Midbrain (tissue), 1 donor: ENCODE data around the gene GBE1.
"Not testable (repeated sequence)": the region's sequence is repeated elsewhere in the genome, so short reads cannot be mapped to it uniquely, and the experiment has no call there.

ENCODE experiments used
- DNase-seq: peaks from one replicate; lab custom pipeline; 2025; lab: John Stamatoyannopoulos, UW

Gene GBE1

GRCh38 chr3:81753416-81754027, 7.9 kb downstream of the GBE1 start:
- no peak for DNase-seq

- no peak for DNase-seq
These were observed 8.8 kb downstream of the GBE1 start for GRCh38 chr3:81752604-81753003.

GRCh38 chr3:81749265-81749664, 12.2 kb downstream of the GBE1 start:
- no peak for DNase-seq

- DNase-seq: not testable (repeated sequence)
These were observed 14.2 kb downstream of the GBE1 start for GRCh38 chr3:81747280-81747679.

GRCh38 chr3:81744366-81744765, 17.1 kb downstream of the GBE1 start:
- DNase-seq: no peak

- DNase-seq: no peak
These were observed 18.1 kb downstream of the GBE1 start for GRCh38 chr3:81743096-81744025.

- DNase-seq: no peak
These were observed 18.9 kb downstream of the GBE1 start for GRCh38 chr3:81742581-81742980.

- no peak for DNase-seq
These were observed 20.2 kb downstream of the GBE1 start for GRCh38 chr3:81741216-81741615.

- DNase-seq: no peak
These were observed 20.7 kb downstream of the GBE1 start for GRCh38 chr3:81740731-81741130.

- no peak for DNase-seq
These were observed 26.1 kb downstream of the GBE1 start for GRCh38 chr3:81735334-81735733.

GRCh38 chr3:81734742-81735141, 26.7 kb downstream of the GBE1 start:
- no peak for DNase-seq

- DNase-seq: no peak
These were observed 28.8 kb downstream of the GBE1 start for GRCh38 chr3:81732642-81733041.

- DNase-seq: no peak
These were observed 32.5 kb downstream of the GBE1 start for GRCh38 chr3:81728766-81729544.

- no peak for DNase-seq
These were observed 34.7 kb downstream of the GBE1 start for GRCh38 chr3:81726735-81727134.

- no peak for DNase-seq
These were observed 35.3 kb downstream of the GBE1 start for GRCh38 chr3:81726132-81726531.

- no peak for DNase-seq
These were observed 37.6 kb downstream of the GBE1 start for GRCh38 chr3:81723732-81724313.

- DNase-seq: no peak
These were observed 43.1 kb downstream of the GBE1 start for GRCh38 chr3:81718311-81718710.

- DNase-seq: no peak
These were observed 44.5 kb downstream of the GBE1 start for GRCh38 chr3:81716870-81717509.

- no peak for DNase-seq
These were observed 48.4 kb downstream of the GBE1 start for GRCh38 chr3:81713031-81713430.

GRCh38 chr3:81709606-81710005, 51.8 kb downstream of the GBE1 start:
- no peak for DNase-seq

- no peak for DNase-seq
These were observed 53.4 kb downstream of the GBE1 start for GRCh38 chr3:81707996-81708395.

- no peak for DNase-seq
These were observed 59.3 kb downstream of the GBE1 start for GRCh38 chr3:81702126-81702525.
